Measurements from ENCODE around the gene PLSCR4. TPM values are rescaled to one million over a fixed set of nuclear protein-coding genes. Genes with fewer than 3 reads are reported as not detected.

PLSCR4 gene
- total and polyA plus RNA-seq, 12 donors = 17.2 to 155 (median 60.1) TPM

- peaks cover 0 to 13% of the 10 kb centered on the region in 2 donors for H3K36me3 ChIP-seq (replicated peaks in 1 of 2)
- intact Hi-C loops (cut with DNase I) = no loop called here
- no peak overlapping the region for H3K4me3 ChIP-seq
- no peaks in the 10 kb centered on the region for H3K9me3 ChIP-seq (replicated peaks in 1 of 3)
- TF ChIP-seq POLR2A (IDR thresholded peaks at IDR 0.05) (no peak), CTCF (IDR thresholded peaks at IDR 0.05) (no peak)
- no peaks in the 10 kb centered on the region for H3K4me1 ChIP-seq (replicated peaks in 1 of 2)
- no peak for DNase-seq
- H3K27me3 ChIP-seq = no peaks in the 10 kb centered on the region
- no peak overlapping the region for H3K27ac ChIP-seq
Observed at GRCh38 chr3:146203776-146204175, 47.1 kb downstream of the PLSCR4 start.

- Histone ChIP-seq H3K4me3 (no peak overlapping the region), H3K36me3 (replicated peaks in 1 of 2) (peaks cover 0 to 1% of the 10 kb centered on the region in 2 donors), H3K4me1 (replicated peaks in 1 of 2) (peaks cover 0 to 5% of the 10 kb centered on the region in 2 donors), H3K9me3 (replicated peaks in 1 of 3) (no peaks in the 10 kb centered on the region), H3K27me3 (no peaks in the 10 kb centered on the region), H3K27ac (no peak overlapping the region)
- TF ChIP-seq CTCF (IDR thresholded peaks at IDR 0.05) = no peak
- 69 to 86% (median 74%) methylated on average over 2 of the region's 2 CpGs for WGBS, 4 donors
- intact Hi-C loops (cut with DNase I) = no loop called here
- DNase-seq = no peak
Observed at GRCh38 chr3:146200461-146201220, 50.3 kb downstream of the PLSCR4 start.

GRCh38 chr3:146199762-146200161, 51.1 kb downstream of the PLSCR4 start:
- intact Hi-C loops (cut with DNase I) = no loop called here
- Histone ChIP-seq H3K4me3 (no peak overlapping the region), H3K36me3 (replicated peaks in 1 of 2) (no peaks in the 10 kb centered on the region), H3K27me3 (no peaks in the 10 kb centered on the region), H3K27ac (no peak overlapping the region), H3K9me3 (replicated peaks in 1 of 3) (no peaks in the 10 kb centered on the region), H3K4me1 (replicated peaks in 1 of 2) (peaks cover 0 to 10% of the 10 kb centered on the region in 2 donors)
- DNase-seq = no peak
- no peak for TF ChIP-seq CTCF (IDR thresholded peaks at IDR 0.05)
- TF ChIP-seq POLR2A (IDR thresholded peaks at IDR 0.05) = no peak
- WGBS, 4 donors = 93 to 95% (median 95%) methylated on average over 5 of the region's 5 CpGs

GRCh38 chr3:146196789-146197188, 54.1 kb downstream of the PLSCR4 start:
- intact Hi-C loops (cut with DNase I) = no loop called here
- Histone ChIP-seq H3K9me3 (replicated peaks in 1 of 3) (no peaks in the 10 kb centered on the region), H3K27ac (no peak overlapping the region), H3K4me1 (replicated peaks in 1 of 2) (peaks cover 0 to 10% of the 10 kb centered on the region in 2 donors), H3K27me3 (no peaks in the 10 kb centered on the region), H3K4me3 (no peak overlapping the region), H3K36me3 (replicated peaks in 1 of 2) (peaks cover 0 to 7% of the 10 kb centered on the region in 2 donors)
- no peak for DNase-seq
- TF ChIP-seq POLR2A (IDR thresholded peaks at IDR 0.05) (no peak), CTCF (IDR thresholded peaks at IDR 0.05) (no peak)
- 70 to 92% (median 89%) methylated on average over 1 to 2 of the region's 2 CpGs for WGBS, 4 donors

Measured in adrenal gland (tissue), 12 donors.